Vagina (tissue), 2 donors: ENCODE measurements around the gene SYDE2.

Experiments used
- POLR2A ChIP-seq, 2 donors: fragments of 450-650 bp; IDR thresholded peaks; one replicate each; pipeline ENCODE4 v1.6.1; 2017; ENCODE audit warnings: antibody characterized with exemption in 2 of 2, mild to moderate bottlenecking in 2 of 2, moderate library complexity in 2 of 2
- TF ChIP-seq, protein P1 (sequence below), 3 experiments: fragments of 450-650 bp in 2 of 3; fragments of 200-600 bp in 1 of 3; sonication (generic) in 1 of 3; IDR thresholded peaks; one replicate each; pipeline ENCODE4 v1.5.1; 2017 to 2019; ENCODE audit warnings: antibody characterized with exemption in 3 of 3, mild to moderate bottlenecking in 2 of 3, moderate library complexity in 2 of 3

DNA sequence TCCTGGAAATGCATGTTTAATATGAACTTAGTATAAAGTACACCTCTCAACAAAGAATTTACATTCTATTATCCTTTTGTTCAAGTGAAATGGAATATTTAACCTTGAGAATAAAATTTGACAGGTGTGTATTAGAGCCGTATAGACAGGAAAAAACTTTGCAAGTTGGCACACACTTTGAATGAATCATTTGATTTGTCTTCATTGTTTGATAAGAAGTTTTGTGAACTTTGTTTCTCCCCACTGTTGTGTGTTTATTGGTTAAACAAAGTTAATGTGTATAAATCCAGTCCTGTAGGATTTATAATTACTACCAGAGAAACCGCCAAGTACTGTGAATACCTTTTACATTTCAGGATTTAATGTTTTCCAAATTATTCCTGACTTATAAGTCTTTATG lies 2.0 kb downstream of the SYDE2 start:
- TF ChIP-seq, protein P1, sequence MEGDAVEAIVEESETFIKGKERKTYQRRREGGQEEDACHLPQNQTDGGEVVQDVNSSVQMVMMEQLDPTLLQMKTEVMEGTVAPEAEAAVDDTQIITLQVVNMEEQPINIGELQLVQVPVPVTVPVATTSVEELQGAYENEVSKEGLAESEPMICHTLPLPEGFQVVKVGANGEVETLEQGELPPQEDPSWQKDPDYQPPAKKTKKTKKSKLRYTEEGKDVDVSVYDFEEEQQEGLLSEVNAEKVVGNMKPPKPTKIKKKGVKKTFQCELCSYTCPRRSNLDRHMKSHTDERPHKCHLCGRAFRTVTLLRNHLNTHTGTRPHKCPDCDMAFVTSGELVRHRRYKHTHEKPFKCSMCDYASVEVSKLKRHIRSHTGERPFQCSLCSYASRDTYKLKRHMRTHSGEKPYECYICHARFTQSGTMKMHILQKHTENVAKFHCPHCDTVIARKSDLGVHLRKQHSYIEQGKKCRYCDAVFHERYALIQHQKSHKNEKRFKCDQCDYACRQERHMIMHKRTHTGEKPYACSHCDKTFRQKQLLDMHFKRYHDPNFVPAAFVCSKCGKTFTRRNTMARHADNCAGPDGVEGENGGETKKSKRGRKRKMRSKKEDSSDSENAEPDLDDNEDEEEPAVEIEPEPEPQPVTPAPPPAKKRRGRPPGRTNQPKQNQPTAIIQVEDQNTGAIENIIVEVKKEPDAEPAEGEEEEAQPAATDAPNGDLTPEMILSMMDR (IDR thresholded peaks at IDR 0.05), result no peak
- no peak for TF ChIP-seq POLR2A (IDR thresholded peaks at IDR 0.05)
